GM19351 (cell line): ENCODE data around the gene NCOR1.

Experiments
- ATAC-seq: cut with Tn5 transposase; IDR thresholded peaks from one replicate; pipeline ENCODE4 v1.9.1; 2021; ENCODE audit warnings: mild to moderate bottlenecking, moderate library complexity; ENCODE audit not compliant: unreplicated experiment

Gene NCOR1

GRCh38 chr17:15981646-15982580 lies 233.4 kb downstream of the NCOR1 start:
- ATAC-seq = no peak

DNA sequence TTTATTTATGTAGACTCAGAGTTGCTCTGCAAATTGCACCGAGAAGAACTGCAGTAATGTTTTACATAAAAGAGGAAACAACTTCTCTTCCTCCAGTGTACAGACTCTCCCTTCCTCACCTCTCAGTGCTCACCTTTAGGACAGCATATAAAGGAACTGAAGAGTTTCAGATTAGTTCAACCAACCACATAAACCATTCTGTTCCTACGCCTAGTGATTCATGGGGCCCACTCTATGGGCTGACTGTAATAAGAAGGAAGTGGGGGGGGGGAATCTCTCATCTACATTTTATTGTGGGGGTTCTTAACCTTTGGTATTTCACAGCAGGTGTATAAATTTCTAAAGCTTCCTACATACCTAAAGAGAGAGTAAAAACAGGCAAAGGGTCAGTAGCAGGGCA lies 234.1 kb downstream of the NCOR1 start:
- peak; percentile 94 for ATAC-seq
